BE2C (cell line): ENCODE results near the gene HEPH.

ENCODE experiments used
- DNase-seq: peaks from one replicate; pipeline ENCODE4 v3.0.0-alpha.2; 2020
- H3K27me3 ChIP-seq: fragments of 250-450 bp; sonication (Bioruptor Pico); 2 replicates; pipeline ENCODE4 v1.5.1; 2020; ENCODE audit warnings: mild to moderate bottlenecking
- H3K36me3 ChIP-seq: fragments of 250-450 bp; sonication (Bioruptor Pico); 2 replicates; pipeline ENCODE4 v1.5.1; 2020; ENCODE audit warnings: mild to moderate bottlenecking
- H3K4me1 ChIP-seq: fragments of 250-450 bp; sonication (Bioruptor Pico); 2 replicates; pipeline ENCODE4 v1.5.1; 2020
- H3K4me3 ChIP-seq: 2 replicates; pipeline ENCODE4 v1.5.1; 2011; ENCODE audit warnings: low read depth, low read length
- H3K9me3 ChIP-seq: fragments of 250-450 bp; sonication (Bioruptor Pico); 2 replicates; pipeline ENCODE4 v1.5.1; 2020
- CTCF ChIP-seq: IDR thresholded peaks from 2 replicates; pipeline ENCODE4 v1.5.1; 2012; ENCODE audit warnings: mild to moderate bottlenecking, low read depth, low read length

Gene HEPH

GRCh38 chrX:66149519-66149918 is 14.5 kb upstream of the HEPH start:
- no peaks in the 10 kb centered on the region for H3K9me3 ChIP-seq
- no peaks in the 10 kb centered on the region for H3K27me3 ChIP-seq
- H3K4me3 ChIP-seq, result no peak overlapping the region
- no peak for DNase-seq
- H3K4me1 ChIP-seq, result no peaks in the 10 kb centered on the region
- TF ChIP-seq CTCF, result no peak
- H3K36me3 ChIP-seq, result no peaks in the 10 kb centered on the region

DNA sequence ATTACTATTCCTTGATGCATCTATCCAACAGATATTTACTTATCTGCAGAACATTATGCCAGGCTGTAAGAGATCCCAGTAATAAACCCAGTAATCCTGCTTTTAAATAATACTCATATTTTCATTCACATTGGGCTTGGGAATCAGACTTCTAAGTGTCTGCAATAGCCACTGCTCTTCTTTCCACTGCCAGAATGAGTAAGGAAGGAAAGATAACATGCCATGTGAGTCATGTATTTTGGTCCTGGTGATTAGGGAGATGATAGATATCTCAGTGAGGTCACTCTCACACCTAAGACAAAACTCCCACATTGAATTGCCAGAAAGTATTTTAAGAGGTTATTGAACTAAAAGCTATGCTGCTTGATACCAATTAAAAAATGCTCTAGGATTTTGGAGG is 13.9 kb upstream of the HEPH start:
- Histone ChIP-seq H3K4me3 (no peak overlapping the region), H3K36me3 (no peaks in the 10 kb centered on the region), H3K9me3 (no peaks in the 10 kb centered on the region), H3K27me3 (no peaks in the 10 kb centered on the region), H3K4me1 (no peaks in the 10 kb centered on the region)
- no peak for DNase-seq
- no peak for TF ChIP-seq CTCF

DNA sequence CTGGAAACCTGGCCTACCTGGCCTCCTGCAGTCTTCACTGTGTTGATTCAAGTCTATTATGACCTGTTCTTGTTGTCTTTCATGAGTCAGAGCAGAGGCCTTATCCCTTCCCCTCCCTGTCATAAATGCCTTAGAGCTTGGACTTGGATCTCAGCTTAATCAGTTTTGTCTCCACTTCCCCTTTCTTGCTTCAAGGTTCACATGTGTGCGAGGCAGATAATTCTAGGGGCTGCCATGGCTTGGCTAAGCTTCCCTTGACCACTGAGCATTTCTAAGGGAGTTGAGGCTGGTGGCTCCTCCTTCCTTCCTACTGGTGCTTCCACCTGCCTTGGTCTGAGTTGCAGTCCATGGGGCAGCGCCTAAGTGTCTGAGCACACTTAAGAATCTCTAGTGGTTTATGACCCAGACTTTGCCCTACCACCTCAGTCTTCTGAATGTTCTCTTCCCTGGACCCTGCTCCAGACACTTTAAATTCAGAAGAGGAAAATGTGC is 1.7 kb upstream of the HEPH start:
- no peaks in the 10 kb centered on the region for H3K4me1 ChIP-seq
- TF ChIP-seq CTCF, result no peak
- H3K27me3 ChIP-seq, result no peaks in the 10 kb centered on the region
- H3K9me3 ChIP-seq, result no peaks in the 10 kb centered on the region
- H3K4me3 ChIP-seq, result no peak overlapping the region
- DNase-seq, result no peak
- no peaks in the 10 kb centered on the region for H3K36me3 ChIP-seq

DNA sequence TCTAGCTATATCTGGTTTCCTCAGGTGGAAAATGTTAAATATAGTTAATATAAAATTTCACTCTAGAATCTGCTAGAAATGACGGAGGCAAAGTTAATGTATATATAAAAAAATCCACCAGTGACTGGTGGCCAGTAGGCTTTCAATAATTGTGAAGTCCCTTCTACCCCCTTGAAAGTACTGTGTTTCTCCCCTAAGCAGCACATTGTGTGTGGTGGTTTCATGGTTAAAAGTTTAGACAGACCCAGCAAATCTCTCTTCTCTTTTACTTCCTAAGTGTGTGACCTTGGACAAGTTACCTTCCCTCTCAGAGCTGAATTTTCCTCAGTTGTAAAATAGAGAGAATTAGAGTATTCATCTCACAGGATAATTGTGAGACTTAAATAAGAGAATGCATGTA is 600 bp upstream of the HEPH start:
- Histone ChIP-seq H3K4me1 (no peaks in the 10 kb centered on the region), H3K9me3 (no peaks in the 10 kb centered on the region), H3K4me3 (no peak overlapping the region), H3K27me3 (no peaks in the 10 kb centered on the region), H3K36me3 (no peaks in the 10 kb centered on the region)
- no peak for DNase-seq
- no peak for TF ChIP-seq CTCF

GRCh38 chrX:66164470-66164869 is 423 bp downstream of the HEPH start:
- H3K4me1 ChIP-seq, result no peaks in the 10 kb centered on the region
- TF ChIP-seq CTCF, result no peak
- no peak for DNase-seq
- no peaks in the 10 kb centered on the region for H3K9me3 ChIP-seq
- H3K4me3 ChIP-seq, result no peak overlapping the region
- no peaks in the 10 kb centered on the region for H3K27me3 ChIP-seq
- no peaks in the 10 kb centered on the region for H3K36me3 ChIP-seq

DNA sequence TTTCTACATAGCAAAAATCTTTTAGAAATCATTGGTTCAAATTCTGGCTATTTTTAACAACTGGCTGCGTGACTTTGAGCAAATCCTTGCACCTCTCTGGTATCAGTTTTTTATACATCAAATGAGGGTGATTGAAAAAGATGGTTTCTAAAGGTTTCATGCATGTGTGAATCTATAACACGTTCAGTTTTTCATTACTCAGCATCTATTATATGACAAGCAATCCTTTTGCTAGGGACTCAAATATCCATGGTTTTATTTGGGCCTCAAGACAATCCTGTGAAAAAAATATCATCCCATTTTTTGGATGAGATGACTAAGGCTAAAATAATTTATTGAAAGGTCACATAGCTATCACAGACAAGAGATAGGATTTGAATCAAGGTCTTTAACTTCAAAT is 884 bp downstream of the HEPH start:
- Histone ChIP-seq H3K4me3 (no peak overlapping the region), H3K27me3 (no peaks in the 10 kb centered on the region)
- no peak for TF ChIP-seq CTCF

More for the DNA sequence above, 884 bp downstream of the HEPH start:
- Histone ChIP-seq H3K4me1 (no peaks in the 10 kb centered on the region), H3K9me3 (no peaks in the 10 kb centered on the region), H3K36me3 (no peaks in the 10 kb centered on the region)
- no peak for DNase-seq
